Measurements from ENCODE around the gene SLC25A5. TPM values are rescaled to one million over a fixed set of nuclear protein-coding genes. Genes with fewer than 3 reads are reported as not detected.

Gene SLC25A5
- total RNA-seq, 1 donor from 2014 or later, result 153 TPM

GRCh38 chrX:119453202-119453601, 15.0 kb upstream of the SLC25A5 start:
- H3K27me3 Mint-ChIP-seq (ENCODE audit: low read depth), result no peaks in the 10 kb centered on the region
- no peaks in the 10 kb centered on the region for H3K36me3 Mint-ChIP-seq (ENCODE audit: low read depth)
- no peak overlapping the region for H3K4me3 Mint-ChIP-seq (ENCODE audit: unreplicated experiment)
- TF ChIP-seq CTCF (IDR thresholded peaks at IDR 0.05), result no peak
- H3K9me3 Mint-ChIP-seq (ENCODE audit: low read depth), result peaks cover 9% of the 10 kb centered on the region
- no peak overlapping the region for H3K27ac Mint-ChIP-seq (ENCODE audit: unreplicated experiment)
- H3K4me1 Mint-ChIP-seq (ENCODE audit: low read depth), result no peaks in the 10 kb centered on the region
- DNase-seq (ENCODE audit: low spot score), result no peak

- Mint-ChIP-seq H3K27me3 (ENCODE audit: low read depth) (no peaks in the 10 kb centered on the region), H3K9me3 (ENCODE audit: low read depth) (peaks cover 10% of the 10 kb centered on the region), H3K4me1 (ENCODE audit: low read depth) (no peaks in the 10 kb centered on the region), H3K4me3 (ENCODE audit: unreplicated experiment) (no peak overlapping the region), H3K36me3 (ENCODE audit: low read depth) (no peaks in the 10 kb centered on the region), H3K27ac (ENCODE audit: unreplicated experiment) (no peak overlapping the region)
- DNase-seq (ENCODE audit: low spot score), result no peak
- TF ChIP-seq CTCF (IDR thresholded peaks at IDR 0.05), result no peak
Observed at GRCh38 chrX:119455264-119455663, 13.0 kb upstream of the SLC25A5 start.

GRCh38 chrX:119459181-119459580, 9.1 kb upstream of the SLC25A5 start:
- Mint-ChIP-seq H3K4me3 (ENCODE audit: unreplicated experiment) (no peak overlapping the region), H3K4me1 (ENCODE audit: low read depth) (no peaks in the 10 kb centered on the region), H3K36me3 (ENCODE audit: low read depth) (no peaks in the 10 kb centered on the region), H3K27ac (ENCODE audit: unreplicated experiment) (no peak overlapping the region), H3K27me3 (ENCODE audit: low read depth) (no peaks in the 10 kb centered on the region), H3K9me3 (ENCODE audit: low read depth) (peaks cover 14% of the 10 kb centered on the region)
- no peak for TF ChIP-seq CTCF (IDR thresholded peaks at IDR 0.05)
- no peak for DNase-seq (ENCODE audit: low spot score)

DNA sequence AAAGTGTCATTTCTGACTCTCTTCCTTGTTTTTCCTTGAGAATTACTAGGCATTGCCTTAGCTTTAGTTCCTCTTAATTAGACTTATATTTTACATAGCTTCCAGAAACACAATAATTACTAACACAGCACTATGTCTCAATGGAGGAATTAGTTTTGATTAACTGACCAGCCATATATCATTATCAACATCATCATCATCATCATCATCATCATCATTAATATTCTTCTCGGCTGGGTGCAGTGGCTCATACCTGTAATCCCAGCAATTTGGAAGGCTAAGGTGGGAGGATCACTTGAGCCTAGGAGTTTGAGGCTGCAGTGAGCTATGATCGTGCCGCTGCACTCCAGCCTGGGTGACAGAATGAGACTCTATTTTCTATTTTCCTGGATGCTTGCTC, 2.7 kb upstream of the SLC25A5 start:
- Mint-ChIP-seq H3K27me3 (ENCODE audit: low read depth) (no peaks in the 10 kb centered on the region), H3K9me3 (ENCODE audit: low read depth) (peaks cover 6% of the 10 kb centered on the region), H3K4me1 (ENCODE audit: low read depth) (peaks cover 11% of the 10 kb centered on the region), H3K4me3 (ENCODE audit: unreplicated experiment) (no peak overlapping the region), H3K36me3 (ENCODE audit: low read depth) (peaks cover under 1% of the 10 kb centered on the region), H3K27ac (ENCODE audit: unreplicated experiment) (no peak overlapping the region)
- DNase-seq (ENCODE audit: low spot score), result no peak
- TF ChIP-seq CTCF (IDR thresholded peaks at IDR 0.05), result no peak

DNA sequence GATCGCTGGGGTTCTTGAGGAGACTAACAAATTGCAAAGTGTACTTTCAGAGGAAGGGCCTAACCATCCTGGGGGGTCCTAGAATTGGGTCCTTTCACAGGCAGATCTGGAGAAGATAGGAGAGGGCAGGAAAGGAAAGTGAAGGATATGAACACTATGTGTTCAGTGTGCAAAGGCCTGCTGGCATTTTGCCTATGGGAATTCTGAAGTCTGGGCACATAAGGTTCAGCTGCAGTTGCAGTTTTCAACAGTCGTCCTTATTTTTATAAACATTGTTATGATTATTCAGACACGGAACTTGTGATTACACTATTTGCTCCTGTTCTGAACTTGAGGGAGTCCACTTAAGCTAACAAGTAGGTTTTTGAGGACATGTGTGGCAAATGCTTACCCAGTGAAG, 1.3 kb upstream of the SLC25A5 start:
- TF ChIP-seq CTCF (IDR thresholded peaks at IDR 0.05), result no peak
- no peak overlapping the region for H3K4me3 Mint-ChIP-seq (ENCODE audit: unreplicated experiment)
- peaks cover 11% of the 10 kb centered on the region for H3K4me1 Mint-ChIP-seq (ENCODE audit: low read depth)
- H3K27me3 Mint-ChIP-seq (ENCODE audit: low read depth), result no peaks in the 10 kb centered on the region
- H3K27ac Mint-ChIP-seq (ENCODE audit: unreplicated experiment), result no peak overlapping the region
- peaks cover 6% of the 10 kb centered on the region for H3K9me3 Mint-ChIP-seq (ENCODE audit: low read depth)
- peaks cover 3% of the 10 kb centered on the region for H3K36me3 Mint-ChIP-seq (ENCODE audit: low read depth)
- DNase-seq (ENCODE audit: low spot score), result no peak
